Common myeloid progenitor, CD34-positive (primary cell): ENCODE results near the gene FGD4.
A peak's percentile ranks its signal among the peaks of the same experiment; 100 is the strongest.

ENCODE experiments used
- CTCF ChIA-PET: fragments of 350-600 bp; sonication (Branson Sonifier 250); formaldehyde crosslinking; loops from one replicate; lab custom pipeline; 2021; ENCODE audit warnings: antibody characterized with exemption; lab: Charles Lee
- POLR2A ChIA-PET: fragments of 350-600 bp; sonication (Branson Sonifier 250); formaldehyde crosslinking; loops from one replicate; lab custom pipeline; 2021; ENCODE audit warnings: antibody characterized with exemption; lab: Charles Lee
- DNase-seq, 3 donors: peaks; one replicate each; pipeline versions ENCODE4 v3.0.0 to v3.0.0-alpha.2; 2013
- H3K27ac ChIP-seq, 2 experiments: 1 replicate in 1 of 2; 2 replicates in 1 of 2; pipeline ENCODE4 v1.7.0; 2013; ENCODE audit warnings: inconsistent platforms in 2 of 2, low read length in 2 of 2, mild to moderate bottlenecking in 2 of 2, low read depth in 1 of 2, moderate library complexity in 1 of 2; ENCODE audit not compliant: severe bottlenecking in 2 of 2, insufficient read depth in 1 of 2, poor library complexity in 1 of 2
- H3K27me3 ChIP-seq, 5 experiments: replicated peaks in 2 of 5; 1 replicate in 3 of 5; 2 replicates in 2 of 5; pipeline versions ENCODE4 v1.6.1 to v1.7.0; 2013; ENCODE audit warnings: low read length in 4 of 5, mild to moderate bottlenecking in 2 of 5, moderate library complexity in 2 of 5, inconsistent platforms in 1 of 5; ENCODE audit not compliant: insufficient read depth in 5 of 5, control insufficient read depth in 4 of 5
- H3K36me3 ChIP-seq, 4 experiments: 1 replicate in 2 of 4; 2 replicates in 2 of 4; pipeline versions ENCODE4 v1.6.1 to v1.7.0; 2013; ENCODE audit warnings: low read length in 3 of 4, control low read depth in 1 of 4, mild to moderate bottlenecking in 1 of 4; ENCODE audit not compliant: control insufficient read depth in 4 of 4, insufficient read depth in 4 of 4
- H3K4me1 ChIP-seq, 4 experiments: 1 replicate in 3 of 4; 2 replicates in 1 of 4; pipeline versions ENCODE4 v1.6.1 to v1.7.1; 2013; ENCODE audit warnings: low read length in 3 of 4, mild to moderate bottlenecking in 3 of 4, control low read depth in 1 of 4, inconsistent platforms in 1 of 4, moderate library complexity in 1 of 4; ENCODE audit not compliant: control insufficient read depth in 4 of 4, insufficient read depth in 4 of 4; ENCODE audit errors: control extremely low read depth in 1 of 4
- H3K4me3 ChIP-seq, 7 experiments: 1 replicate in 4 of 7; 2 replicates in 3 of 7; pipeline versions ENCODE4 v1.5.1 to v1.7.0; 2013; ENCODE audit warnings: mild to moderate bottlenecking in 7 of 7, low read length in 6 of 7, moderate library complexity in 6 of 7, inconsistent platforms in 2 of 7, low read depth in 2 of 7, control low read depth in 1 of 7; ENCODE audit not compliant: insufficient read depth in 4 of 7, control insufficient read depth in 1 of 7; ENCODE audit errors: extremely low read depth in 1 of 7
- H3K9me3 ChIP-seq, 5 experiments: 1 replicate in 4 of 5; 2 replicates in 1 of 5; pipeline versions ENCODE4 v1.6.1 to v1.7.1; 2013; ENCODE audit warnings: low read length in 4 of 5, mild to moderate bottlenecking in 2 of 5, inconsistent platforms in 1 of 5, low read depth in 1 of 5, moderate library complexity in 1 of 5; ENCODE audit not compliant: control insufficient read depth in 4 of 5, insufficient read depth in 2 of 5; ENCODE audit errors: control extremely low read depth in 1 of 5
- WGBS: methylation state at CpG from one replicate; pipeline ENCODE4 v1.1.5; 2013; ENCODE audit not compliant: insufficient coverage; 5-methylcytosine and 5-hydroxymethylcytosine counted together

FGD4 gene

GRCh38 chr12:32679920-32680237, 280.5 kb downstream of the FGD4 start:
- peaks cover 6 to 18% (median 12%) of the 10 kb centered on the region in 4 experiments for H3K4me1 ChIP-seq
- no peaks in the 10 kb centered on the region for H3K9me3 ChIP-seq
- peaks cover 0 to 5% (median 0%) of the 10 kb centered on the region in 4 experiments for H3K36me3 ChIP-seq
- POLR2A ChIA-PET = no interaction called here
- WGBS = 0% methylated on average over 10 of the region's 14 CpGs
- H3K27ac ChIP-seq = peak overlapping the region; percentile 86 to 92
- H3K4me3 ChIP-seq = peak overlapping the region; percentile 93 to 99 (median 96)
- no peak for DNase-seq
- no peaks in the 10 kb centered on the region for H3K27me3 ChIP-seq
- CTCF ChIA-PET = interaction anchor here (1.2 kb wide), 1 partner anchor 223 kb away, joined by 3 read pairs; no protein-coding TSS in a partner anchor

- POLR2A ChIA-PET = no interaction called here
- Histone ChIP-seq H3K4me3 (peak overlapping the region in 5 of 7 experiments; percentile 93 to 96 (median 93)), H3K27me3 (no peaks in the 10 kb centered on the region), H3K36me3 (peaks cover 0 to 5% (median 3%) of the 10 kb centered on the region in 4 experiments), H3K9me3 (no peaks in the 10 kb centered on the region), H3K27ac (peak overlapping the region; percentile 86 to 92), H3K4me1 (peaks cover 6 to 18% (median 12%) of the 10 kb centered on the region in 4 experiments)
- CTCF ChIA-PET = interaction anchor here (1.0 kb wide), 1 partner anchor 303 kb away, joined by 3 read pairs; no protein-coding TSS in a partner anchor
- no peak for DNase-seq
These were observed 281.4 kb downstream of the FGD4 start for GRCh38 chr12:32680787-32681186.

- Histone ChIP-seq H3K4me3 (peak overlapping the region in 1 of 7 experiments; percentile 96), H3K4me1 (peaks cover 6 to 18% (median 12%) of the 10 kb centered on the region in 4 experiments), H3K27ac (no peak overlapping the region), H3K27me3 (no peaks in the 10 kb centered on the region), H3K9me3 (no peaks in the 10 kb centered on the region), H3K36me3 (peaks cover 0 to 5% (median 4%) of the 10 kb centered on the region in 4 experiments)
- POLR2A ChIA-PET = no interaction called here
- CTCF ChIA-PET = interaction anchor here (0.7 to 1.0 kb wide), 2 partner anchors 14 to 303 kb away, joined by 3 read pairs; no protein-coding TSS in a partner anchor
- WGBS = 94% methylated on average over 6 of the region's 11 CpGs
- no peak for DNase-seq
These were observed 281.9 kb downstream of the FGD4 start for GRCh38 chr12:32681272-32681671.

GRCh38 chr12:32686340-32686739, 287.0 kb downstream of the FGD4 start:
- peaks cover 0 to 4% (median 0%) of the 10 kb centered on the region in 5 experiments for H3K9me3 ChIP-seq
- no peaks in the 10 kb centered on the region for H3K27me3 ChIP-seq
- POLR2A ChIA-PET = no interaction called here
- CTCF ChIA-PET = interaction anchor here (1.0 kb wide), 1 partner anchor 34 kb away, joined by 3 read pairs; no protein-coding TSS in a partner anchor
- no peak for DNase-seq
- H3K4me1 ChIP-seq = peaks cover 0 to 2% (median under 1%) of the 10 kb centered on the region in 4 experiments
- peaks cover 0 to 7% (median 6%) of the 10 kb centered on the region in 4 experiments for H3K36me3 ChIP-seq
- no peak overlapping the region for H3K27ac ChIP-seq
- WGBS = no CpG with 5 or more reads among the region's 1 CpG
- H3K4me3 ChIP-seq = no peak overlapping the region

- H3K4me1 ChIP-seq = peaks cover 0 to 9% (median 0%) of the 10 kb centered on the region in 4 experiments
- ChIA-PET POLR2A (interaction anchor here (0.7 kb wide), 1 partner anchor 899 kb away, joined by 3 read pairs; no protein-coding TSS in a partner anchor), CTCF (interaction anchor here (0.8 to 1.3 kb wide), 3 partner anchors 10 to 17 kb away, joined by 3 to 5 read pairs (median 3); partner anchors contain the start of gene DNM1L)
- no peak for DNase-seq
- H3K27ac ChIP-seq = no peak overlapping the region
- H3K9me3 ChIP-seq = peaks cover 0 to 4% (median 0%) of the 10 kb centered on the region in 5 experiments
- no peak overlapping the region for H3K4me3 ChIP-seq
- H3K27me3 ChIP-seq = no peaks in the 10 kb centered on the region
- H3K36me3 ChIP-seq = peaks cover 0 to 7% (median 6%) of the 10 kb centered on the region in 4 experiments
These were observed 289.4 kb downstream of the FGD4 start for GRCh38 chr12:32688786-32689185.

GRCh38 chr12:32690927-32691326, 291.6 kb downstream of the FGD4 start:
- peaks cover 0 to 9% (median 0%) of the 10 kb centered on the region in 4 experiments for H3K4me1 ChIP-seq
- no peaks in the 10 kb centered on the region for H3K27me3 ChIP-seq
- no peak overlapping the region for H3K4me3 ChIP-seq
- H3K9me3 ChIP-seq = peaks cover 0 to 4% (median 3%) of the 10 kb centered on the region in 5 experiments
- no peak for DNase-seq
- 99% methylated on average over 8 of the region's 8 CpGs for WGBS
- peaks cover 4 to 9% (median 7%) of the 10 kb centered on the region in 4 experiments for H3K36me3 ChIP-seq
- POLR2A ChIA-PET = no interaction called here
- H3K27ac ChIP-seq = no peak overlapping the region
- CTCF ChIA-PET = no interaction called here

DNA sequence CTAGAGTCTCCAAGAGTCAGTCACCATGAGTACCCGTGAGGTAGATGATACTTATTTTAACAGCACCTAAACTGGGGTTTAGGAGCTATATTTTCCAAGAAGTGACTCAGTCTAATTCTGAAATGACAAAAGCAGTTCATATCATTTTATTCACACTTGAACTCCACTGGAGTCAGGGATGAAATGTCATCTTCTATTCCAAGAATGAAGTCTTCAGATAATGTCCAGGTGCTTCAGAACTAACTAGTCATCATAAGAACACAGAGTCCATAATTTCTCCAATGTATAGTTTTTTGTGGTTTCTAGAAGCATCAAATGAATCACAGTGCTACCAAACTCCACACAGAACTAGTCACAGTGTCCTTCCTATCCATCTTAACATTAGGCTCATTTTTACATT, 293.0 kb downstream of the FGD4 start:
- Histone ChIP-seq H3K27me3 (no peaks in the 10 kb centered on the region), H3K9me3 (peaks cover 0 to 4% (median 3%) of the 10 kb centered on the region in 5 experiments), H3K36me3 (peaks cover 3 to 9% (median 6%) of the 10 kb centered on the region in 4 experiments), H3K4me3 (no peak overlapping the region), H3K27ac (peak overlapping the region in 1 of 2 experiments; percentile 32), H3K4me1 (peaks cover 0 to 9% (median 0%) of the 10 kb centered on the region in 4 experiments)
- POLR2A ChIA-PET = no interaction called here
- DNase-seq = no peak
- CTCF ChIA-PET = interaction anchor here (1.1 to 1.3 kb wide), 2 partner anchors 15 to 21 kb away, joined by 3 read pairs; no protein-coding TSS in a partner anchor
- WGBS = no CpG with 5 or more reads among the region's 1 CpG
